HG03521 (cell line): ENCODE measurements around the gene PIWIL1.

Experiments used
- ATAC-seq: cut with Tn5 transposase; IDR thresholded peaks from one replicate; pipeline ENCODE4 v1.9.1; 2021; ENCODE audit warnings: mild to moderate bottlenecking, moderate library complexity; ENCODE audit not compliant: unreplicated experiment

PIWIL1 gene

DNA sequence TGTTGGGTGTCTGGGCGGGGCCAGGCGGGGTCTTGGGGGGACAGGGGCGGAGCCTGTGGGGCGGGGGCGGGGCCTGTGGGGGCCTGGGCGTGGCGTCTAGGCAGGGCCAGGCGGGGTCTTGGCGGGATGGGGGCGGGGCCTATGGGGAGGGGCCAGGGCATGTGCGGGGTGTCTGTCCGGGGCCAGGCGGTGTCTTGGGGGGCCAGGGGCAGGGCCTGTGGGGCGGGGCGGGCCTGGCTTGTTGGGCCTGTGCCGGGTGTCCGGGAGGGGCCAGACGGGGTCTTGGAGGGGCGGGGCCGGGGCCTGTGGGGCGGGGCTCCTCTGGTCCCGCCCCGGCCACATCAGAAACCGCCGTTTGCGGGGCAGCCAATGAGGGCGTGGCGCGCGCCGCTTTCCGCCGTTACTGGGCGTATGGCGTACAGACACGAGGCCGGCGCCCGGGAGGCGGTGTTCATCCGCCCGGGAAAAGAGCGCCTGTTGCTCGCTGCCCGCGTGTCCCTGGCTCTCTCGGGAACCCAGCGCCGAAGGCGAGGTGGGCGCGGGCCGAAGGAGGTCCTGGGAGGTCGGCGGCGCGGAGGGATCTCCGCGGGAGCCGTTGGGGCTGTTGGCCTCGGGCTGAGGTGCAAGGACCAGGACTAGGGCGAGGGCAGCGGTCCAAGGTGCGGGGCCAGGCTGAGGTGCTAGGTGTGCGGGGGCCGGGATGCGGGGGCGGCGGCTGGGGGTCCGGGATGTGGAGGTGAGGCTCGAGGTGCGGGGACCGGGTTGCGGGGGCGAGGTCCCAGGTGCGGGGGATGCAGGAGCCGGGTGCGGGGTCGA, at the start of gene PIWIL1:
TSS of gene PIWIL1 (plus strand) at position 400 of the 816 bp plus-strand sequence. CDS start 4,705 bp downstream, outside the sequence.
- no peak for ATAC-seq

- ATAC-seq: no peak
These were observed 49.5 kb upstream of the PIWIL1 start for GRCh38 chr12:130288206-130288605.

DNA sequence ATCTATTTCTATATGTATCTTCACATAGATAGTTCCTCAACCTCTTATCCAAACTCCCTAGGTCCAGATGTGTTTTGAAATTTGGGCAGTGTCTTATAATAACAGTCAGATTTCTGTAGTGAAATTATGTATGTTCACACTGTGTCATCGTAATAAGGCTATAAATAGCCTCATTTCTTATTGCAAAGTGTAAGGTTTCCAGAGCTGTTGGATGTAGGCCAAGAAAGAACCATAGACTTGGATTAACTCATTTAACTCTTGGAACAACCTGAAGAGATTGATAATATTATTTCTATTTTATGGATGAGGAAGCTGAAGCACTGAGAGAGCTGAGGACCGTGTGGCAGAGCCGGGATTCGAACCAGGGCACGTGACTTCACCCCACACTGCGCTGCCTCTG, 49.0 kb upstream of the PIWIL1 start:
- ATAC-seq: no peak

- ATAC-seq: no peak
These were observed 47.6 kb upstream of the PIWIL1 start for GRCh38 chr12:130290114-130290513.

- no peak for ATAC-seq
These were observed 39.2 kb upstream of the PIWIL1 start for GRCh38 chr12:130298322-130299021.

GRCh38 chr12:130299574-130299973, 38.1 kb upstream of the PIWIL1 start:
- ATAC-seq: no peak

- no peak for ATAC-seq
These were observed 37.6 kb upstream of the PIWIL1 start for GRCh38 chr12:130300090-130300489.

- no peak for ATAC-seq
These were observed 36.8 kb upstream of the PIWIL1 start for GRCh38 chr12:130300737-130301535.

DNA sequence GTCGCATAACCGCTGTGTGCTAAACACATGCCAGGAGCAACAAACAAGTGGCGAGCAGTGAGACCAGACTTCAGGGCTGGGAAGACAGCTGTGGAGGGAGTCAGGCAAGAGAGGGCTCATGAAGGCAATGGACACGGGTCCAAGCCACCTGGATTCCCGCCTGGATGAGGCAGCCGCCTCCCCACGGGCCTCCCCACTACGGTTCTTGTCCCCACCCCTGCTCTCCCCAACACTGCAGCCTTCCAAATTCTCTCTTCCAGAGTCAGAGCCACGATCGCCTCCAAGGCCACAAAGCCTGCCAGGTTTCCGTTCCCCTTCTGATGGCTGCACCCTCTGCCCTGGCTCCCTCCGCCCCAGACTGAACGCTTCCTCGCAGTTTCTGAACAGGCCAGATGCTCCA, 36.1 kb upstream of the PIWIL1 start:
- ATAC-seq: no peak

DNA sequence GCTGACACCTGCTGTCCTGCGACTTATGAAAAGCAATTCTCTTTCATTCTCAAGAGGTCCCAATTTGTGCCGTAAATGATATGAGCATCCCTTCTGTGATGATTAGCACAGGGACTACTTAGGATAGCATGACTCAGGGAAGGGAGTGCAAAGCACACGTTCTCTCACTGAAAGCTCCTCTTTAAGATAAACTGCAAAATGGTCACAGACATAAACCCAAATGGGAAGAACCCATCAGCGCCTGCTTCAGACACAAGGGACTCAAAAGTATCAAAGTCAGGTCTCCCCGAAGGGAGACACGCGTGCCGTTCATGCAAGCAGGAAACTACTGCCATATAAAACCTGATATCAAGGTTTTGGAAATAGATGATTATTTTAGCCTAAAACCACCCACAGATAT, 33.9 kb upstream of the PIWIL1 start:
- ATAC-seq: no peak

GRCh38 chr12:130307859-130308258, 29.8 kb upstream of the PIWIL1 start:
- ATAC-seq: no peak

DNA sequence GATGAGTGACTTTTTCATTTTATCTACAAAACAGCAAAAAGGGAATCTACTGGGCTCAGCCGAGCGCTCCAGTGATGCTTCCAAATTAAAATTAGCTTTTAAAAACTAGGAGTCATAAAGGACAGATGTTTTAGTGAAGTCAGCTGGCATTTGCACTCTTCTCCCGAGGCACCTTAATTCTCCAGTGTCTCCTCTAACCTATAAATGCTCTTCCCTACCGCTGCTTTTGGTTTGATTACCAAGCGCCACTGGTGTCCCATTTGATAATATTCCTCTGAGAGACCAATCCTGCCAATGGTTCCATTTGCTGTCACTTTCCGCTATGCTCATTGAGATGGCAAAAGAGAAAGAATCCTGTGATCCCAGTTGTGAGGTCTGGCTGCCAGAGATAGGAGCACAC, 29.3 kb upstream of the PIWIL1 start:
- no peak for ATAC-seq

DNA sequence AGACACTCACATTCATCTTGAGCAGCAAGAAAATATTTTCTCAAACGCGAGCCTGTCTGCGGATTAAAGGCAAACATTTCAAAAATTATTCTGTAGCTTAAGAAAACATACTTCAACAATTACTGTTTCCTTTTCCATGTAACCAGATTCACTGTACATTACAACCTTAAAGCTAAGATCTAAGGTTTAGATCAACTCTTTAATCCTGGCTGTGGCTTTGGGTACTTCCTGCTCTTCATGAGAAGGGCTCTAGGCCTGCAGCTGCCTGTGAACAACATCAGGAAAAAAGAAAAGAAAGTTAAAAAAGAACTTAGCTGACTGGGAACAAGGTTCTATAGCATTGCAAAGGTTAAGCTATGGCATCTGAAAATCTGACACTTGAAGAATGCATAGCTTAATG, 21.4 kb upstream of the PIWIL1 start:
- ATAC-seq: no peak

DNA sequence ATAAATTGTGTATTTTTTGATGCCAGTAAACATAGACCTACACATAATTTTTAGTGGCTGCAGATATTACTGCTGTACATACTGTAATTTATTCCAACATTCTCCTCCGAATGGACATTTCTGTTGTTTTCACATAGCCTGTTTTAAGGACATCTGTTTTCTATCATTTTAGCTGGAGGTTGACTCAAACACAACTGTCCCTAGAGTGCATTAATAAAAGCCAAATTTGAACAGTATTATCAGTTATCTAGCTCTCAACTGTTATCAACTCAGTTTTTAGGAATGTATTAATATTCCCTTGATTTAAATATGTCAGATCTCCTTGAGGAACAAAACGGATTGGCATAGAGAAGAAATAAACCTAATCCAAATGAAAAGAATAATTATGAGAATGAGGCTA, 17.2 kb upstream of the PIWIL1 start:
- ATAC-seq: no peak

DNA sequence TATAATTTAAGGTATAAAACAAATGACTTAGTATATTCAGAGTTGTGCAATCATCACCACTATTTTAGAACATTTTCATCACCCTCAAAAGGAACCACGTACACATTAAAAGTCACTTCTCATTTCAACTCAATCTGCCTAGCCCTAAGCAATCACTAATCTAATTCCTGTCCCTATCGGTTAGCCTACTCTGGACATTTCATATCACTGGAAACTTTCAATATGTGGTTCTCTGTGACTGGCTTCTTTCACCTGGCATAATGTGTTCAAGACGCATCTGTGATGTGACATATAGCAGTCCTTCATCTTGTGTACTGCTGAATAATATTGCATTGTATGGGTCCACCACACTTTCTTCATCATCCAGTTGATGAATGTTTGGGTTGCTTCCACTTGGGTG, 15.4 kb upstream of the PIWIL1 start:
- ATAC-seq: no peak

GRCh38 chr12:130330685-130331084, 7.0 kb upstream of the PIWIL1 start:
- ATAC-seq: no peak

- ATAC-seq: no peak
These were observed 6.5 kb upstream of the PIWIL1 start for GRCh38 chr12:130331146-130331545.

- ATAC-seq: no peak
These were observed 4.3 kb upstream of the PIWIL1 start for GRCh38 chr12:130333341-130333740.

DNA sequence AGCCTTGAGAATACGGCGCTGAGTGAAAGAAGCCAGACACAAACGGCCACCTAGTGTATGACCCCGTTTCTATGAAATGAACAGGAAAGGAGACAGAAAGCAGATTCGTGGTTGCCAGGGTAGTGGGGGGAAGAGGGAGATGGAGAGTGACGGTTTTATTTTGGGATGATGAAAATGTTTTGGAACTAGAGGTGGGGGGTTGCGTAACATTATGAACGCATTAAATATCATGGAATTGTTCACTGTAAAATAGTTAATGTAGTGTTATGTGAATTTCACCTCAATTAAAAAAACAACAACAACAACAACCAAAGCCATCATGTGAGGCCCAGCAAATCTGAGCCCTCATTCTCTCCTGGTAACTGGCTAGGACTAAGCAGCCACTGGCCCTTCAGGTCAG, 3.3 kb upstream of the PIWIL1 start:
- ATAC-seq: no peak

DNA sequence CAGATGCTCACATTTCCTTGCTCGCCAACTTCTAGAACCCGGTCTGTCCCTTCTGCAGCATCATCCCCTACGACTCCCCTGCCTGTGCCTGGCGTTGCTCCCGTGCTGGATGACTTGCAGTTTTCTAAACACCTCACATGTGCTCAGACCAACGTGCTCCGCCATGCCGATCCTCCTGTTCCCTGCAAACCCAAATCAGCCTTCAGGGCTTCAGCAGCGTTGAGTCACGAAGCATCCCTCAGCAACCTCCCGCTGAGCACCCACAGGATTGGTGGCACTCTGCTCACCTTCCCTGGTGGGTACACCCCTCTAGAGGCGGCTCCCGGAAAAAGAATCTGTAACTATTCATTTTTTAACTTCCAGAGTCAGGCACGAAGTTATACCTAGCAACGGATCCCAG, 2.8 kb upstream of the PIWIL1 start:
- no peak for ATAC-seq

DNA sequence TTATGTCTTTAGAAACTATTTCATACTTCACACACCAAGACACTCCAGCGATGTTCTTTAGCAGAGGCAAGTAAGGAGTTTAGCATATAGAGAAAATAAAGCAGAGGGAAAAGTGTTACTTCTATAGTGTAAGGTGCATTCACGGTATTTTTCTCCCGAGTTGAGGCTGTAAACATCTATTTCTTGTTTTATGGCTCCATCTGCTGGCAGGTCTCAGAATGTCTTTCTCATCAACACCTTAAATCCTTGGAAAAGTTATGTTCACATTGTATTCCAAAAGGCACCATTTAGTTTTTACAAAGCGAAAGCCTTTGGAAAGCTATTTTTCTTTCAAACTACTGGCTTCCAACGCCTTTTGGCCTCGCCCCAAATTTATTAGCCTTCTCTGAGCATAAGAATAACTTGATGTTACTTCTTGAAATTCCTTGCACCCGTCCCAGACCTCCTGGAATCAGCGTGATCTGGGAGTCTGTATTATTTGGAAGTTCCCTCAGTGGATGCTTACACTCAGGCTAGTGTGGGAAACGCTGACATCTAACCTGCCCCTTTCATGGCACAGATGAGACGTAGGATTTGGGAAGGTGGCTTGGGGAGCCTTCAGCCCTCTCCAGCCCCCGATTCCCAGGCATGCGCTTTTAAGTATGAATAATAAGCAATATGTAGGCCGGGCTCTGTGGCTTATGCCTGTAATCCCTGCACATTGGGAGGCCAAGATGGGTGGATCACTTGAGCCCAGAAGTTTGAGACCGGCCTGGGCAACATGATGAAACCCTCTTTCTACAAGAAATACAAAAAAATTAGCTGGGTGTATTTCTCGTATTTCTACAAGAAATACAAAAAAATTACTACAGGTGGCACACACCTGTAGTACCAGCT, 1.9 kb upstream of the PIWIL1 start:
- no peak for ATAC-seq
